Common myeloid progenitor, CD34-positive (primary cell): ENCODE results near the gene AVPR1A. TPM values are rescaled to one million over a fixed set of nuclear protein-coding genes. Genes with fewer than 3 reads are reported as not detected.
"Not testable (repeated sequence)": the region's sequence is repeated elsewhere in the genome, so short reads cannot be mapped to it uniquely, and the experiment has no call there.

ENCODE experiments used
- CTCF ChIA-PET: fragments of 350-600 bp; sonication (Branson Sonifier 250); formaldehyde crosslinking; loops from one replicate; lab custom pipeline; 2021; ENCODE audit warnings: antibody characterized with exemption; lab: Charles Lee
- POLR2A ChIA-PET: fragments of 350-600 bp; sonication (Branson Sonifier 250); formaldehyde crosslinking; loops from one replicate; lab custom pipeline; 2021; ENCODE audit warnings: antibody characterized with exemption; lab: Charles Lee
- DNase-seq, 3 donors: peaks; one replicate each; pipeline versions ENCODE4 v3.0.0 to v3.0.0-alpha.2; 2013
- H3K27ac ChIP-seq, 2 experiments: 1 replicate in 1 of 2; 2 replicates in 1 of 2; pipeline ENCODE4 v1.7.0; 2013; ENCODE audit warnings: inconsistent platforms in 2 of 2, low read length in 2 of 2, mild to moderate bottlenecking in 2 of 2, low read depth in 1 of 2, moderate library complexity in 1 of 2; ENCODE audit not compliant: severe bottlenecking in 2 of 2, insufficient read depth in 1 of 2, poor library complexity in 1 of 2
- H3K27me3 ChIP-seq, 5 experiments: replicated peaks in 2 of 5; 1 replicate in 3 of 5; 2 replicates in 2 of 5; pipeline versions ENCODE4 v1.6.1 to v1.7.0; 2013; ENCODE audit warnings: low read length in 4 of 5, mild to moderate bottlenecking in 2 of 5, moderate library complexity in 2 of 5, inconsistent platforms in 1 of 5; ENCODE audit not compliant: insufficient read depth in 5 of 5, control insufficient read depth in 4 of 5
- H3K36me3 ChIP-seq, 4 experiments: 1 replicate in 2 of 4; 2 replicates in 2 of 4; pipeline versions ENCODE4 v1.6.1 to v1.7.0; 2013; ENCODE audit warnings: low read length in 3 of 4, control low read depth in 1 of 4, mild to moderate bottlenecking in 1 of 4; ENCODE audit not compliant: control insufficient read depth in 4 of 4, insufficient read depth in 4 of 4
- H3K4me1 ChIP-seq, 4 experiments: 1 replicate in 3 of 4; 2 replicates in 1 of 4; pipeline versions ENCODE4 v1.6.1 to v1.7.1; 2013; ENCODE audit warnings: low read length in 3 of 4, mild to moderate bottlenecking in 3 of 4, control low read depth in 1 of 4, inconsistent platforms in 1 of 4, moderate library complexity in 1 of 4; ENCODE audit not compliant: control insufficient read depth in 4 of 4, insufficient read depth in 4 of 4; ENCODE audit errors: control extremely low read depth in 1 of 4
- H3K4me3 ChIP-seq, 7 experiments: 1 replicate in 4 of 7; 2 replicates in 3 of 7; pipeline versions ENCODE4 v1.5.1 to v1.7.0; 2013; ENCODE audit warnings: mild to moderate bottlenecking in 7 of 7, low read length in 6 of 7, moderate library complexity in 6 of 7, inconsistent platforms in 2 of 7, low read depth in 2 of 7, control low read depth in 1 of 7; ENCODE audit not compliant: insufficient read depth in 4 of 7, control insufficient read depth in 1 of 7; ENCODE audit errors: extremely low read depth in 1 of 7
- H3K9me3 ChIP-seq, 5 experiments: 1 replicate in 4 of 5; 2 replicates in 1 of 5; pipeline versions ENCODE4 v1.6.1 to v1.7.1; 2013; ENCODE audit warnings: low read length in 4 of 5, mild to moderate bottlenecking in 2 of 5, inconsistent platforms in 1 of 5, low read depth in 1 of 5, moderate library complexity in 1 of 5; ENCODE audit not compliant: control insufficient read depth in 4 of 5, insufficient read depth in 2 of 5; ENCODE audit errors: control extremely low read depth in 1 of 5
- WGBS: methylation state at CpG from one replicate; pipeline ENCODE4 v1.1.5; 2013; ENCODE audit not compliant: insufficient coverage; 5-methylcytosine and 5-hydroxymethylcytosine counted together
- polyA plus RNA-seq: library from polyadenylated mRNA; unstranded; fragments of 120-200 nt; gene quantifications from one replicate; pipeline ENCODE4 v1.2.1, GENCODE V29; 2013

Gene AVPR1A
- 0.22 TPM for polyA plus RNA-seq

DNA sequence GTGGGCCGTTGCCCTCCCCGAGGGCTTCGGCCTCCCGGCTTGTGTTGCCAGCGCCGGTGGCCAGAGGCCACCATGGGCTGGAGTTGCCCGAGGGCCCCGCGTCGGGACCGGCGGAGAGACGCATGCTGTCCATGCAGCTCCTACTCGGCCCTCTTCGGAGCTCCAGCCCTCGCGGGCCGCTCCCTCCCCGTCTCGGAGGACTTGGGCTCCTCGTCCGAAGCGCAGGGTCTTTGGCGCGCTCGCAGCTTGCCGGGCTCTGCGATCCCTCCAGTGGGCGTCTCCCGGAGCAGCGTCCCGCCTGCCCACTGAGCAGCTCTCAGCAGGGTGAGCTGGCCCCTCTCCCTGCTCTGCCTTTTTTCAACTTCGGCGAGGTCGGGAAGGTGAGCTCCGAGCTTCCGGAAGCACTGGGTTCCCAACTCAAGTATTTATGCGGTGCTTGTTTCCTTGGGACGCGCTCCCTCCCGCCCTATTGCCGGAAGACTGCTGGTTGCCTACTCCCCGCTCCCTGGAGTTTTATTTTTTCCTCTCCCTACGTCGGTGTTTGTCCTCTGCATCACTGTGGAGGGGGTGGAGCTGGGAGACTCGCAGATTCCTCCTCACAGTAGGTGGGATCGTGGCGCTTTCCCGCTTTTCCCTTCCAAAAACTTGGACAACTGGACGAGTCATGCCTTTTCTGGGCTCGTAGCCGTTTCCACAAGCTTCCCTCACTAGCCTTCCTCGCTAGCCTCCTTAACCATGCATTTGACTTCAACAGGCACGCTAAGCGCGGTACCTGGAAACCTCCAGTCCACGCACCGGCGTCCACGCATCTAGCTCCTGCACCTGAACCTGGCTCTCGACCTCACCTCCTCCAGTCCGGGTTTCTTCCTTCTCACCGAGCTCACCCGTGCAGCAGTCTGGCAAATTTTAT lies at the start of gene AVPR1A:
AVPR1A (minus strand) TSS at position 489 of the 910 bp plus-strand sequence; CDS start at position 124, 365 bp downstream.
- peak within 1 kb of the TSS; percentile 18 to 80 (median 63) for H3K4me3 ChIP-seq
- peaks cover 18 to 55% (median 33%) of the 10 kb centered on the region in 5 experiments for H3K27me3 ChIP-seq

DNA sequence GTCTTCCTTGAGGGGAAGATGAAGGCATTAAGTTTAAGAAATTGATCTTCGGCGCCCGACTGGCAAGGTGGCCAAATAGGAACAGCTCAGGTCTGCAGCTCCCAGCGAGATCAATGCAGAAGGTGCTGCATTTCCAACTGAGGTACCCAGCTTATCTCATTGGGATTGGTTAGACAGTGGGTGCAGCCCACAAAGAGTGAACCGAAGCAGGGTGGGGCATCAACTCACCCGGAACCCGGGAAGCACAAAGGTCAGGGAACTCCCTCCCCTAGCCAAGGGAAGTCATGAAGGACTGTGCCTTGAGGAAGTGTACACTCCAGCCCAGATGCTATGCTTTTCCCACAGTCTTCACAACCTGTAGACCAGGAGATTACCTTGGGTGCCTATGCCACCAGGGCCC lies 45.2 kb upstream of the AVPR1A start:
- no peak for DNase-seq
- Histone ChIP-seq H3K27ac (no peak overlapping the region), H3K9me3 (peaks cover 0 to 4% (median 0%) of the 10 kb centered on the region in 5 experiments), H3K36me3 (no peaks in the 10 kb centered on the region), H3K4me3 (no peak overlapping the region), H3K27me3 (no peaks in the 10 kb centered on the region), H3K4me1 (no peaks in the 10 kb centered on the region)
- 98% methylated on average over 7 of the region's 7 CpGs for WGBS
- POLR2A ChIA-PET = no interaction called here
- CTCF ChIA-PET = no interaction called here

More for the DNA sequence above, at the start of gene AVPR1A:
- H3K9me3 ChIP-seq = peaks cover 0 to 3% (median 0%) of the 10 kb centered on the region in 5 experiments
- H3K27ac ChIP-seq = no peak within 1 kb of the TSS
- no peaks in the 10 kb centered on the region for H3K36me3 ChIP-seq
- under 1% methylated on average over 63 of the region's 64 CpGs for WGBS
- DNase-seq = peak in 2 of 3 donors; percentile 40 to 60
- CTCF ChIA-PET = interaction anchor here (0.9 to 2.5 kb wide), 11 partner anchors 10 to 299 kb away, joined by 3 to 17 read pairs (median 3); no protein-coding TSS in a partner anchor
- H3K4me1 ChIP-seq = peaks cover 2 to 28% (median 21%) of the 10 kb centered on the region in 4 experiments
- POLR2A ChIA-PET = no interaction called here

DNA sequence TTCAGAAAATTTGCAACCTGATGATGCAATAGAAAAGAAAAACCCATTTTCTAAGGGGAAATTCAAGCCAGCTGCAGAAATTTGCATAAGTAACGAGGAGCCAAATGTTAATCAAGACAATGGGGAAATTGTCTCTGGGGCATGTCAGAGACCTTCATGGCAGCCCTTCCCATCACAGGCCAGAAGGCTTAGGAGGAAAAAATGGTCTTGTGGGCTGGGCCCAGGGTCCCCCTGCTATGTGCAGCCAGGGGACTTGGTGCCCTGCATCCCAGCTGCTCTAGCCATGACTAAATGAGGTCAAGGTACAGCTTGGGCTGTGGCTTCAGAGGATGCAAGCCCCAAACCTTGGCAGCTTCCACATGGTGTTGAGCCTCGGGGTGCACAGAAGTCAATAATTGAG lies 28.2 kb upstream of the AVPR1A start:
- CTCF ChIA-PET = no interaction called here
- no peak for DNase-seq
- no peak overlapping the region for H3K27ac ChIP-seq
- no peaks in the 10 kb centered on the region for H3K36me3 ChIP-seq
- H3K27me3 ChIP-seq = no peaks in the 10 kb centered on the region
- 100% methylated on average over 2 of the region's 2 CpGs for WGBS
- no peak overlapping the region for H3K4me3 ChIP-seq
- POLR2A ChIA-PET = no interaction called here
- peaks cover 4 to 24% (median 10%) of the 10 kb centered on the region in 5 experiments for H3K9me3 ChIP-seq
- no peaks in the 10 kb centered on the region for H3K4me1 ChIP-seq

DNA sequence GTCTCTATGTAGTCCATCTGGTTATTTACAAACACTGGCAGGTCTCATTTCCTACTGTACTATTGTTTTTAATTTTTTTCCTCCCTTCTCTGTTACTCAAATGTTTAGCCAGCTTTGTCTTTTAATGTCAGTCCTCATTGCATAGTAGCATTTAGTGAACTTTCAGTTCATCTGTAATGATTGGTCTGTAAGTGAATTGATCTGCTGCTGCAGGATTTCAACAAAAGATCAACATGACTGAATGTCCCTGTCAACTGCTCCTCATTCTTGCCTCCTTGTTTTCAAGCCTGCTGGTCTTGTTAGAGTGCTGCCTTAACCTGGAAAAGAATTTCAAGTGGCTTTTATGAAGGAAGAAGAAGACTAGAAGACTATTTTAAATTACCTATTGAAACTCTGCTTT lies 19.3 kb upstream of the AVPR1A start:
- POLR2A ChIA-PET = no interaction called here
- H3K9me3 ChIP-seq = no peaks in the 10 kb centered on the region
- H3K27me3 ChIP-seq = no peaks in the 10 kb centered on the region
- no peak overlapping the region for H3K27ac ChIP-seq
- no peaks in the 10 kb centered on the region for H3K4me1 ChIP-seq
- H3K4me3 ChIP-seq = no peak overlapping the region
- CTCF ChIA-PET = interaction anchor here (1.0 kb wide), 1 partner anchor 15 kb away, joined by 3 read pairs; no protein-coding TSS in a partner anchor
- H3K36me3 ChIP-seq = no peaks in the 10 kb centered on the region
- DNase-seq = no peak

DNA sequence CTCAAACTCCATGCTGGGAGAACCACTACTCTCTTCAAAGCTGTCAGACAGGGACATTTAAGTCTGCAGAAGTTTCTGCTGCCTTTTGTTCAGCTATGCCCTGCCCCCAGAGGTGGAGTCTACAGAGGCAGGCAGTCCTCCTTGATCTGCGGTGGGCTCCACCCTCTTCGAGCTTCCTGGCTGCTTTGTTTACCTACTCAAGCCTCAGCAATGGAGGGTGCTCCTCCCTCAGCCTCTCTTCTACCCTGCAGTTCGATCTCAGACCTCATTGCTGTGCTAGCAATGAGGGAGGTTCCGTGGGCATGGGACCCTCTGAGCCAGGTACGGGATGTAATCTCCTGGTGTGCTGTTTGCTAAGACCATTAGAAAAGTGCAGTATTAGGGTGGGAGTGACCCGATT lies 16.7 kb upstream of the AVPR1A start:
- H3K27me3 ChIP-seq, H3K9me3 ChIP-seq, H3K4me1 ChIP-seq, H3K4me3 ChIP-seq, H3K27ac ChIP-seq, DNase-seq, H3K36me3 ChIP-seq, POLR2A ChIA-PET: not testable (repeated sequence)
- CTCF ChIA-PET = interaction anchor here (2.0 kb wide), 1 partner anchor 16 kb away, joined by 4 read pairs; no protein-coding TSS in a partner anchor
- WGBS = 96% methylated on average over 4 of the region's 6 CpGs

DNA sequence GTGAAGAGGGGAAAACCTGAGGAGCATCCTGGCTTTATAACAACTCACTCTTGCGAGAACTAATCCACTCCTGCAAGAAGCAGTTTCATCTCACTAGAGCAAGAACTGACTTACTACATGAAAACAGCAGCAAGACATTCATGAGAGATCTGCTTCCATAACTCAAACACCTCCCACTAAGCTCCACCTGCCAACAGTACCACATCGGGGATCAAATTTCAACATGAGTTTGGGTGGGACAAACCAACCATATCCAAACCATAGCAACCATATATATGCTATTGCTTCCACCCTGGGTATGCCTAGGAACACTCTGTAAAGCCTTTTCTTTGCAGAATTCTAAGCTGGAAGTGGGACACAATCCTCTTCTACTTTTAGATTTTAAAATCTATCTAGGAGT lies 13.9 kb upstream of the AVPR1A start:
- Histone ChIP-seq H3K36me3 (no peaks in the 10 kb centered on the region), H3K4me1 (no peaks in the 10 kb centered on the region), H3K4me3 (no peak overlapping the region), H3K27me3 (no peaks in the 10 kb centered on the region), H3K9me3 (no peaks in the 10 kb centered on the region), H3K27ac (no peak overlapping the region)
- no peak for DNase-seq
- WGBS = 95% methylated on average over 2 of the region's 2 CpGs
- ChIA-PET POLR2A (no interaction called here), CTCF (no interaction called here)

DNA sequence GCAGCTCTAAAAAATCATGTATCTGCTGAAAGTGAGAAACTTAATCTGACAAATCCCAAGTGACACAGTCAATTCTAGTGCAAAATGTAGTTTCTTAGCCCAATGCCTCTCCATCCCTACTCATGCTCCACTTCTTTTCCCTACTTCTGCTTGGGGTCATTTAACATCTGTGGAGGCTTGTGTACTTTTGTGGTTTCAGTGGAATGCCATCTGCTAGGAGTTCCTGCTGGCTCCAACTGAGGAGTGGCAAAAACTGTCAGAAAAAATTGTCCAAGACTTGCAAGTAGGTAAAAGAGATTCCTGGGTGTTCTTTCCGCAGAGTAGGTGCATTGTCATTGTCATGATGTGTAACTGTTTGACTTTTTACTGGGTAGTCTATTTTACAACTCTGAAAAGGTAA lies 12.5 kb upstream of the AVPR1A start:
- Histone ChIP-seq H3K4me1 (no peaks in the 10 kb centered on the region), H3K36me3 (no peaks in the 10 kb centered on the region), H3K27ac (no peak overlapping the region), H3K27me3 (no peaks in the 10 kb centered on the region), H3K9me3 (no peaks in the 10 kb centered on the region), H3K4me3 (no peak overlapping the region)
- no CpG with 5 or more reads among the region's 1 CpG for WGBS
- peak in 1 of 3 donors; percentile 25 for DNase-seq
- ChIA-PET POLR2A (no interaction called here), CTCF (interaction anchor here (1.0 kb wide), 1 partner anchor 12 kb away, joined by 3 read pairs; the partner anchor contains the start of gene AVPR1A)
